Sigmoid colon (tissue), 4 donors: ENCODE measurements around the gene CEP43.

Experiments
- POLR2A ChIP-seq, 2 donors: fragments of 450-650 bp; IDR thresholded peaks; one replicate each; pipeline ENCODE4 v1.6.1; 2016; ENCODE audit warnings: antibody characterized with exemption in 2 of 2, mild to moderate bottlenecking in 2 of 2, moderate library complexity in 2 of 2
- POLR2AphosphoS5 ChIP-seq, 4 donors: sonication (generic); formaldehyde crosslinking; IDR thresholded peaks; one replicate each; pipeline ENCODE4 v1.6.1; 2017; ENCODE audit warnings: antibody characterized with exemption in 4 of 4

GRCh38 chr6:166955865-166956443, 43.2 kb upstream of the CEP43 start:
- TF ChIP-seq POLR2AphosphoS5 (IDR thresholded peaks at IDR 0.05) (no peak), POLR2A (IDR thresholded peaks at IDR 0.05) (no peak)
